GM18907 (cell line): ENCODE results near the gene DOCK1.

Experiments used
- ATAC-seq: cut with Tn5 transposase; IDR thresholded peaks from one replicate; pipeline ENCODE4 v1.9.1; 2021; ENCODE audit warnings: mild to moderate bottlenecking, moderate library complexity; ENCODE audit not compliant: unreplicated experiment

DOCK1 gene

GRCh38 chr10:127132451-127132850, 227.2 kb downstream of the DOCK1 start:
- no peak for ATAC-seq

DNA sequence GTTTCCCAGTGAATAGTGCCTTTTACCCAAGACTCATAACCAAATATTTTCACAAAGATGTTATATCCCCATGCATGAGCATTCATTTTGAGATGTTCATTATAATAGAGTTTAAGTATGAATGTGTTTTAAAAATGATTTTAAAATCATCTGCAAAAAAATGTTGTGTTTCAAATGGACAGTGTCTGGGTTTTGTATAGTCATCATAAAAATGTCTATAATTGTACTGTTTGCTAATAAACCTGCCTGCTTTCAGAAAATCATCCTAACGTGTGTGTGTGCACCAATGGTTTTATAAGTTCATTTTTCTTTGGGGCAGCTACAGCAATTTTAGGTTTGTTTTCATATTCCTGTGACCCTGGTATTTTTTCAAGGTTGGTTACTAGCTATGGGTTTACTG, 228.0 kb downstream of the DOCK1 start:
- no peak for ATAC-seq

- ATAC-seq, result no peak
These were observed 228.7 kb downstream of the DOCK1 start for GRCh38 chr10:127133672-127134500.

DNA sequence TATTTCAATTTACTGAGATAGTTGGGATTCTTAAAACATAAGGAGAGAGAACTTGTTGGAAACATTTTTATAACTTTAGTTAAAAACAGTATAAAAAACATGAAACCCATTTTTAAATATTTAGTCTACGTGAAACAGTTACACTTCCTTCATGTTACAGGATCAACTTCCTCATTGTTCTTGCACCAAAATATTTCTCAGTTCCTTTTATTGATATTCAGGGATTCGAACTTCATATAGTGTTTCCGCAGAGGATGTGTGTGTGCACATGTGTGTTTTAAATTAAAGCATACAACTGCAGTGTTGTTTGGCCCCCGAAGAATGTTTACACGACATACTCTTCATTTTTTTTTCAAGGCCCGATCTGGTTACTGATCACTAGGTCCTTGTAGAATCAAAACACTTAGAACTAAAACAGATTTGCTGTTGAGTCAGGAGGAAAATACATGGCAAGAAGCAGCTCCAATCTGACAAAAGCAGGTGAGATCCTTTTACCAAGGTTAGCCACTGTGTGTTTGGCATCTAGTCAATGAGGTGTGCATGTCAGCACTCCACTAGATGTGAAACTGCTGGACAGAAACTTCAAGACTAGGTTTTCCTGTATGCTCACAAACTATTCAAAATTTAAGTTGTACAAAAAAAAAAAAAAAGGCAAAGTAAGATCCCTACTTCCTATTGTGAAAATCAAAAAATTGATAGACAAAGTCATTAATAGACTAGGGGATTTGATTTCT, 230.8 kb downstream of the DOCK1 start:
- no peak for ATAC-seq

GRCh38 chr10:127137391-127137790, 232.2 kb downstream of the DOCK1 start:
- no peak for ATAC-seq

- no peak for ATAC-seq
These were observed 236.9 kb downstream of the DOCK1 start for GRCh38 chr10:127142136-127142535.

GRCh38 chr10:127142856-127143255, 237.6 kb downstream of the DOCK1 start:
- ATAC-seq, result no peak

DNA sequence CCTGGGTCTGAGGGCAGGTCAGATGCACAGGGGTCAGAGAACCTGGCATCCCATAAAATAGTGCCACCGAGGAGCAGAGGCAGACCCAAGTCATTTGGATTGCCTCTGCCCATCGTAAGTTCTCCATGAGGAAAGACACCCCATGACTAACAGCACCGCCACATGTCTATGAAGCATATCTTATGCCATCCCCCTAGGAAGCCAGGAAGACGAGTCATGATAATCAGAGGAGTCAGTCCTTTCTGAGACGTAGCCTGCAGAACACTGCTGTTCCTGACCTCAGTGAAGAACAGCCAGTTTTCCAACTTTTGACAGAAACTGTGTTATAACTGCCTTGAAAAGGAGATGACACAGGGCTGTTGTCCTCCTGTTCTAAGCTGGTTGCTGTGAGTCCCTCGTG, 239.9 kb downstream of the DOCK1 start:
- ATAC-seq, result no peak

- ATAC-seq, result no peak
These were observed 241.4 kb downstream of the DOCK1 start for GRCh38 chr10:127146661-127147060.

- no peak for ATAC-seq
These were observed 243.1 kb downstream of the DOCK1 start for GRCh38 chr10:127148066-127148932.

GRCh38 chr10:127148933-127149220, 243.6 kb downstream of the DOCK1 start:
- ATAC-seq, result no peak

DNA sequence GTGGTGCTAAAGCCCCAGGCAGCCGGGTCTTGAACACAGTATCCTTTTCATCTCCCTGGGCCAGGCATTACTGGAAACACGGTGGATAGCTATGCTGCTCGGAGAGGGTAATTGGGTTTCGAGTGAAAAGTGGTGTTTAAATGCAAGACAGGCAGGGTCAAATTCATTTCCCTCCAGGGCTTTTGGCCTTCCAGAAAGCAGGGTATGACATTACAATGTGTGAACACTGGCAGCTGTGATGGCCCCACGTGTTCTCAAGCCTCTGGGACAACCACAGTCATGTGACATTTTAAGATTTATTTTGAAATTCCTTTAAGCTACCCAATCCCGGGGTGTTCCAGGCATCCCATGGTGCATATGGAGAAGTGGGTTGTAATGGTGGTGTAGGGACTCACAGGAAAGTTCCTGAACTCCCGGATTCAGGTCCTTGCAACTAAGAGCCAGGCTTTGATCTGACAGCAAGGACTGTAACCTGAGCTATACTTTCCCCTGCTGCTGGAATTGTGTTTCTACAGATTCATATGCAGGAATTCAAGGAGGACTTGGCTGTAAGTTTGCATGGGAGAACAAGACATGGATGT, 244.4 kb downstream of the DOCK1 start:
- no peak for ATAC-seq

GRCh38 chr10:127150136-127150535, 244.9 kb downstream of the DOCK1 start:
- ATAC-seq, result no peak

- ATAC-seq, result no peak
These were observed 246.3 kb downstream of the DOCK1 start for GRCh38 chr10:127151541-127151940.

DNA sequence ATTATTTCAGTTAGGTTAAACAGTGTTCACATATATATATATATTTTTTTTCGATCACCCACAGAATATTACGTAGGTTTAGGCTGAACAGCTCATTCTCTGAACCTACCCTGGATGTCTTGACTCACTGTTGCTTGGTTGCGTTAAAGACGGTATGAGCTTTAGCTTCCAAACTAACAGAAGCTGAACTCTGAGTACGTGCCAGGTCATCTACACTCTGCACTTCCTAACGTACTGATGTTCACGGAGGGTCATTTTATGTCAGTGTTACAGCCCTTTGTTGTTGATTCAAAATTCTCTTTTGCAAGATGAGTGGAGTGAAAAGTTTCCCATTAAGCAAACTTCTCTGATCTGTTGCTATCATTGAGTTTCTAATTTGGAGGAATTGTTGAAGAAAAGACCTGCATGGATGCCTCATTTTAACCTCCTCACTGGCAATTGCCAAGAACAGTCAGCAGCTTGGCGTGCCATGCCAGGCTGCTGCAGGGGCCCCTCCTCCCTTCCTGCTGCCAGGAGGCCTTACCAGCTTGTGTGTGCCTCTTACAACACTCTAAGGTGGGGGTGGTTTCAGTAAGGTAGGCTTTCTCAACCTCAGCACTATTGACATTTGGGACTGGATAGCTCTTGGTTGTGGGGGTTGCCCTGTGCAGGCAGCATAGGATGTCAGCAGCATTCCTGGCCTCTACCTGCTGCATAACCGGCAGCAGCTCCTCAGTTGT, 246.9 kb downstream of the DOCK1 start:
- no peak for ATAC-seq

DNA sequence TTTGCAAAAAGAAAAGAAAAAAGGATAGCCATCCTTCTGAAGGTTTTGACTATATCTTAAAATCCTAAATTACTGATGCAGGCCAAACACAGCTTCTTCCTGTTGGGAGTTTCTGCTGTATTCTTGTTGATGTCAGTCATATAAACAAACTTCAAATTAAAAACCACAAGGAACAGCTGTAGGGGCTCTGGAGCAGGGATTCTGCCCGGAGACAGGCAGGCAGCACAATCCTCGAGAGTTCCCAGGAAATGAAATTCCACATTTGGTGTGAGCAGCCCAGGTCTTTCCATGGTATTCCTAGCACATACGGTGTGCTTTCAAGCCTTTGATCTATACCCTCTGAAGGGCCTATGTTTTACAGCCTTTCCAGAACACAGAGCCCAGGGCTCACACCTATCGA, 248.0 kb downstream of the DOCK1 start:
- no peak for ATAC-seq

GRCh38 chr10:127154831-127155620, 249.8 kb downstream of the DOCK1 start:
- ATAC-seq, result no peak

GRCh38 chr10:127157089-127157488, 251.9 kb downstream of the DOCK1 start:
- ATAC-seq, result no peak

- no peak for ATAC-seq
These were observed 252.4 kb downstream of the DOCK1 start for GRCh38 chr10:127157506-127158200.
